HL-60 (cell line): ENCODE data around the gene DSCAML1.

Source experiments
- CTCF ChIP-seq: IDR thresholded peaks from one replicate; pipeline ENCODE4 v1.5.1; 2011; ENCODE audit warnings: low read length, control low read depth, inconsistent platforms; ENCODE audit not compliant: insufficient read depth
- GABPA ChIP-seq: IDR thresholded peaks from 2 replicates; pipeline ENCODE4 v1.6.1; 2012; ENCODE audit warnings: low read depth
- POLR2AphosphoS5 ChIP-seq: IDR thresholded peaks from 2 replicates; pipeline ENCODE4 v1.6.1; 2012; ENCODE audit warnings: low read depth

GRCh38 chr11:117588166-117588810 lies 208.7 kb downstream of the DSCAML1 start:
- TF ChIP-seq CTCF (no peak), GABPA (no peak), POLR2AphosphoS5 (no peak)
